OCI-LY3 (cell line): ENCODE measurements around the gene GAK.

Experiments used
- H2AFZ ChIP-seq: fragments of 200-600, 300-600 bp; shearing (Covaris generic); 2 replicates; pipeline ENCODE4 v1.6.0; 2014; ENCODE audit warnings: antibody characterized with exemption, low read depth, low read length
- H3K27ac ChIP-seq: fragments of 200-600, 300-600 bp; sonication (generic); 2 replicates; pipeline ENCODE4 v1.5.1; 2014; ENCODE audit warnings: mild to moderate bottlenecking, low read length, moderate library complexity, mixed read lengths
- H3K27me3 ChIP-seq: fragments of 200-600, 300-600 bp; sonication (generic); 2 replicates; pipeline ENCODE4 v1.6.1; 2014; ENCODE audit warnings: low read depth, low read length, mixed read lengths
- H3K36me3 ChIP-seq: fragments of 200-600, 300-600 bp; sonication (generic); replicated peaks from 2 replicates; pipeline ENCODE3; 2014; ENCODE audit warnings: low read depth, low read length, mixed read lengths
- H3K4me1 ChIP-seq: fragments of 300-600, 200-600 bp; sonication (generic); 2 replicates; pipeline ENCODE4 v1.6.1; 2014; ENCODE audit warnings: low read length, mixed read lengths
- H3K4me2 ChIP-seq: fragments of 200-600, 300-600 bp; sonication (generic); 2 replicates; pipeline ENCODE4 v1.6.1; 2014; ENCODE audit warnings: low read length, mixed read lengths
- H3K4me3 ChIP-seq: fragments of 300-600, 200-600 bp; sonication (generic); 2 replicates; pipeline ENCODE4 v1.5.1; 2014; ENCODE audit warnings: antibody characterized with exemption, mild to moderate bottlenecking, low read length, moderate library complexity
- H3K79me2 ChIP-seq: fragments of 300-600, 200-600 bp; shearing (Covaris generic); 2 replicates; pipeline ENCODE4 v1.6.1; 2014; ENCODE audit warnings: mild to moderate bottlenecking, low read length, mixed read lengths
- H3K9ac ChIP-seq: fragments of 300-600, 200-600 bp; shearing (Covaris generic); 2 replicates; pipeline ENCODE4 v1.6.0; 2014; ENCODE audit warnings: mild to moderate bottlenecking, low read length, moderate library complexity
- H3K9me3 ChIP-seq: fragments of 200-600, 300-600 bp; shearing (Covaris generic); 2 replicates; pipeline ENCODE4 v1.6.1; 2014; ENCODE audit warnings: low read length, mixed read lengths; ENCODE audit not compliant: insufficient read depth
- H4K20me1 ChIP-seq: fragments of 200-600, 300-600 bp; sonication (generic); 2 replicates; pipeline ENCODE4 v1.6.1; 2016; ENCODE audit warnings: low read length, mixed read lengths; ENCODE audit not compliant: insufficient read depth
- EZH2phosphoT487 ChIP-seq: fragments of 200-600 bp; shearing (Covaris generic); IDR thresholded peaks from 2 replicates; pipeline ENCODE4 v1.6.1; 2018; ENCODE audit warnings: antibody characterized with exemption, mixed run types, low read depth
- TF ChIP-seq, protein P1 (sequence below): fragments of 200-600, 300-600 bp; sonication (generic); IDR thresholded peaks from 2 replicates; pipeline ENCODE4 v1.5.1; 2014; ENCODE audit warnings: antibody characterized with exemption, low read length, low read depth

GAK gene

DNA sequence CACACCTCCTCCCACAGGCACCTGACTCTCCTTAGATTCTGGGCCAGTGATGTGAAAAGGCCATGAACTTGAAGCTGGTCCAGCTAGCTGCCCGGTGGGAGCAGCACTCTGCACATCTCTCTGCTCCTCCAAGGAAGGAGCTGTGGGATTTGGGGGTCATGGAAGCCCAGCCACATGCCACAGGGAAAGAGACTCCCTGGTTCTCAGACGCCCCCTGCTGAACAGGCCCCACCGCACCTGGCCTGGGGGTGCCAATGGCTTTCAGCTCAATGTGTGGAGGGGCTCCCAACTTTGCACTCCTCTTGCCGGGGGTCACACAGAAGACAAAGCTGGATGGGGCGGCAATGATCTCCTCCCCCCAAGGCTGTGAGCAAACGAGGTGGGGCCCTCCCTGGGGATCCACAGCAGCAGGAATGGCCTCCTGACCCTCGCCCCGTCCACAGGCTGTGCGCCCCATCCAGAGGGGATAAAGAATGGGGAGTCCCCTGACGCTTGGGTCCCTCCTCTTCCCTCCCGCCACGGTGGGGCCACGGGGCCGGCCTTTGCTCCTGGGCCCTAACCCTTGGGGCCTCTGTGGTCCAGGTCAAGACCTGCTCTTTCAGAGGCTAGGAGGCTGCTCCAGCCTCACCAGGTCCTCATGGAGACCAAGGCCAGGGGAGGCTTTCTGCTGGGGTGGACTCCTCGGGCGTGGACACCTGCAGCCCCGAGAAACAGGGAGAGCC, 51.3 kb downstream of the GAK start:
- Histone ChIP-seq H3K27me3 (no peaks in the 10 kb centered on the region), H3K4me3 (no peak overlapping the region), H3K79me2 (no peaks in the 10 kb centered on the region), H3K27ac (no peak overlapping the region), H3K4me1 (no peaks in the 10 kb centered on the region), H3K9me3 (no peaks in the 10 kb centered on the region), H3K36me3 (peaks cover 7% of the 10 kb centered on the region), H4K20me1 (no peaks in the 10 kb centered on the region), H3K9ac (no peak overlapping the region), H2AFZ (no peak overlapping the region), H3K4me2 (no peak overlapping the region)
- no peak for TF ChIP-seq EZH2phosphoT487
- TF ChIP-seq, protein P1, sequence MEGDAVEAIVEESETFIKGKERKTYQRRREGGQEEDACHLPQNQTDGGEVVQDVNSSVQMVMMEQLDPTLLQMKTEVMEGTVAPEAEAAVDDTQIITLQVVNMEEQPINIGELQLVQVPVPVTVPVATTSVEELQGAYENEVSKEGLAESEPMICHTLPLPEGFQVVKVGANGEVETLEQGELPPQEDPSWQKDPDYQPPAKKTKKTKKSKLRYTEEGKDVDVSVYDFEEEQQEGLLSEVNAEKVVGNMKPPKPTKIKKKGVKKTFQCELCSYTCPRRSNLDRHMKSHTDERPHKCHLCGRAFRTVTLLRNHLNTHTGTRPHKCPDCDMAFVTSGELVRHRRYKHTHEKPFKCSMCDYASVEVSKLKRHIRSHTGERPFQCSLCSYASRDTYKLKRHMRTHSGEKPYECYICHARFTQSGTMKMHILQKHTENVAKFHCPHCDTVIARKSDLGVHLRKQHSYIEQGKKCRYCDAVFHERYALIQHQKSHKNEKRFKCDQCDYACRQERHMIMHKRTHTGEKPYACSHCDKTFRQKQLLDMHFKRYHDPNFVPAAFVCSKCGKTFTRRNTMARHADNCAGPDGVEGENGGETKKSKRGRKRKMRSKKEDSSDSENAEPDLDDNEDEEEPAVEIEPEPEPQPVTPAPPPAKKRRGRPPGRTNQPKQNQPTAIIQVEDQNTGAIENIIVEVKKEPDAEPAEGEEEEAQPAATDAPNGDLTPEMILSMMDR = no peak

GRCh38 chr4:879729-880077, 52.4 kb downstream of the GAK start:
- Histone ChIP-seq H3K4me3 (no peak overlapping the region), H3K27ac (no peak overlapping the region), H3K9ac (no peak overlapping the region), H4K20me1 (no peaks in the 10 kb centered on the region), H3K9me3 (no peaks in the 10 kb centered on the region), H3K79me2 (no peaks in the 10 kb centered on the region), H3K4me2 (no peak overlapping the region), H3K4me1 (no peaks in the 10 kb centered on the region), H3K27me3 (no peaks in the 10 kb centered on the region), H2AFZ (no peak overlapping the region), H3K36me3 (peaks cover 7% of the 10 kb centered on the region)
- TF ChIP-seq, protein P1 = no peak
- no peak for TF ChIP-seq EZH2phosphoT487

- Histone ChIP-seq H4K20me1 (no peaks in the 10 kb centered on the region), H3K9me3 (no peaks in the 10 kb centered on the region), H3K27ac (no peak overlapping the region), H3K4me3 (no peak overlapping the region), H3K4me2 (no peak overlapping the region), H3K79me2 (no peaks in the 10 kb centered on the region), H3K27me3 (no peaks in the 10 kb centered on the region), H3K4me1 (no peaks in the 10 kb centered on the region), H3K36me3 (peaks cover 8% of the 10 kb centered on the region), H2AFZ (no peak overlapping the region), H3K9ac (no peak overlapping the region)
- TF ChIP-seq, protein P1 = no peak
- TF ChIP-seq EZH2phosphoT487 = no peak
These were observed 53.1 kb downstream of the GAK start for GRCh38 chr4:878796-879728.

GRCh38 chr4:877502-877901, 54.6 kb downstream of the GAK start:
- TF ChIP-seq, protein P1 = no peak
- no peak for TF ChIP-seq EZH2phosphoT487

More at GRCh38 chr4:877502-877901, 54.6 kb downstream of the GAK start:
- no peaks in the 10 kb centered on the region for H3K4me1 ChIP-seq
- H3K79me2 ChIP-seq = no peaks in the 10 kb centered on the region
- H3K4me3 ChIP-seq = no peak overlapping the region
- no peaks in the 10 kb centered on the region for H4K20me1 ChIP-seq
- H3K36me3 ChIP-seq = peaks cover 14% of the 10 kb centered on the region
- H3K27ac ChIP-seq = no peak overlapping the region
- H3K27me3 ChIP-seq = no peaks in the 10 kb centered on the region
- no peak overlapping the region for H3K9ac ChIP-seq
- H3K4me2 ChIP-seq = no peak overlapping the region
- H2AFZ ChIP-seq = no peak overlapping the region
- H3K9me3 ChIP-seq = no peaks in the 10 kb centered on the region
